HCT116 (cell line): ENCODE results near the gene GMPPA.

Source experiments
- CTCF ChIP-seq, 3 experiments: fragments of 200-600 bp in 1 of 3; sonication (generic) in 1 of 3; IDR thresholded peaks in 2 of 3; conservative IDR thresholded peaks in 1 of 3; 2 replicates each; pipeline ENCODE4 v1.5.1; 2012 to 2017; ENCODE audit warnings: low read depth in 2 of 3, low read length in 2 of 3, antibody characterized with exemption in 1 of 3, borderline replicate concordance in 1 of 3, control low read depth in 1 of 3, mild to moderate bottlenecking in 1 of 3, mixed read lengths in 1 of 3, mixed run types in 1 of 3, moderate library complexity in 1 of 3; ENCODE audit not compliant: insufficient read depth in 1 of 3
- EZH2 ChIP-seq: fragments of 200-600 bp; sonication (generic); IDR thresholded peaks from 2 replicates; pipeline ENCODE4 v1.6.1; 2017; ENCODE audit warnings: antibody characterized with exemption, mixed run types
- FOSL1 ChIP-seq: IDR thresholded peaks from 2 replicates; pipeline ENCODE4 v1.6.1; 2012; ENCODE audit warnings: low read depth
- JUND ChIP-seq: IDR thresholded peaks from 2 replicates; pipeline ENCODE4 v1.6.1; 2012
- POLR2A ChIP-seq: IDR thresholded peaks from 2 replicates; pipeline ENCODE4 v1.7.0; 2011; ENCODE audit warnings: borderline replicate concordance; ENCODE audit not compliant: insufficient read depth, insufficient read length; ENCODE audit errors: extremely low read depth
- POLR2AphosphoS5 ChIP-seq: IDR thresholded peaks from 2 replicates; pipeline ENCODE4 v1.6.1; 2011; ENCODE audit warnings: mild to moderate bottlenecking, low read depth, low read length, moderate library complexity
- RAD21 ChIP-seq: IDR thresholded peaks from 2 replicates; pipeline ENCODE4 v1.6.1; 2012; ENCODE audit warnings: low read depth, mild to moderate bottlenecking
- SIN3A ChIP-seq: IDR thresholded peaks from 2 replicates; pipeline ENCODE4 v1.6.1; 2012; ENCODE audit warnings: low read depth
- SP1 ChIP-seq: IDR thresholded peaks from 2 replicates; pipeline ENCODE4 v1.6.1; 2012; ENCODE audit warnings: low read depth
- TF ChIP-seq, protein P1 (sequence below): IDR thresholded peaks from 2 replicates; pipeline ENCODE4 v1.6.1; 2012; ENCODE audit warnings: low read depth

DNA sequence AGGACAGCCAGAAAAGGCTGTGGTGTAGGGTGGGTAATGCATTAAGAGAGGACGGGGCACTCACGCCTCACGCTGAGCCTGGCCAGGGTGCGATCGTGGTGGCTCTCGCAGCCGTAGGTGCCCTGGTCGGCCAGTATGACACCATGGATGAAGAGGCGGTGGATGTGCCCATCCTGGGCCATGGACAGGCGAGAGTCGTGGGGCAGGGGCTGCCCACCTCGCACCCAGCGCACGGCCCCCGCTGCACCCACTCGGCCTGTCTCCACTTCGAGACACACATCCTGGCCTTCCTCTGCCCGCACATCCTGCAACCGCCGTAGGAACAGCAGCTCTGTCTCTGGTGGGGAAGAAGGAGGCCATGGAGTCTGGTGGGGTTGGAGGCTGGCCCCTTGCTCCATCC lies 57.3 kb downstream of the GMPPA start:
- TF ChIP-seq SIN3A, result no peak
- TF ChIP-seq CTCF (IDR thresholded peaks at IDR 0.05 in 2 of 3, conservative IDR thresholded peaks at IDR 0.05 in 1 of 3; ENCODE audit: borderline replicate concordance in 1 of 3, insufficient read depth in 1 of 3, low read depth in 2 of 3, low read length in 2 of 3), result no peak
- TF ChIP-seq, protein P1, sequence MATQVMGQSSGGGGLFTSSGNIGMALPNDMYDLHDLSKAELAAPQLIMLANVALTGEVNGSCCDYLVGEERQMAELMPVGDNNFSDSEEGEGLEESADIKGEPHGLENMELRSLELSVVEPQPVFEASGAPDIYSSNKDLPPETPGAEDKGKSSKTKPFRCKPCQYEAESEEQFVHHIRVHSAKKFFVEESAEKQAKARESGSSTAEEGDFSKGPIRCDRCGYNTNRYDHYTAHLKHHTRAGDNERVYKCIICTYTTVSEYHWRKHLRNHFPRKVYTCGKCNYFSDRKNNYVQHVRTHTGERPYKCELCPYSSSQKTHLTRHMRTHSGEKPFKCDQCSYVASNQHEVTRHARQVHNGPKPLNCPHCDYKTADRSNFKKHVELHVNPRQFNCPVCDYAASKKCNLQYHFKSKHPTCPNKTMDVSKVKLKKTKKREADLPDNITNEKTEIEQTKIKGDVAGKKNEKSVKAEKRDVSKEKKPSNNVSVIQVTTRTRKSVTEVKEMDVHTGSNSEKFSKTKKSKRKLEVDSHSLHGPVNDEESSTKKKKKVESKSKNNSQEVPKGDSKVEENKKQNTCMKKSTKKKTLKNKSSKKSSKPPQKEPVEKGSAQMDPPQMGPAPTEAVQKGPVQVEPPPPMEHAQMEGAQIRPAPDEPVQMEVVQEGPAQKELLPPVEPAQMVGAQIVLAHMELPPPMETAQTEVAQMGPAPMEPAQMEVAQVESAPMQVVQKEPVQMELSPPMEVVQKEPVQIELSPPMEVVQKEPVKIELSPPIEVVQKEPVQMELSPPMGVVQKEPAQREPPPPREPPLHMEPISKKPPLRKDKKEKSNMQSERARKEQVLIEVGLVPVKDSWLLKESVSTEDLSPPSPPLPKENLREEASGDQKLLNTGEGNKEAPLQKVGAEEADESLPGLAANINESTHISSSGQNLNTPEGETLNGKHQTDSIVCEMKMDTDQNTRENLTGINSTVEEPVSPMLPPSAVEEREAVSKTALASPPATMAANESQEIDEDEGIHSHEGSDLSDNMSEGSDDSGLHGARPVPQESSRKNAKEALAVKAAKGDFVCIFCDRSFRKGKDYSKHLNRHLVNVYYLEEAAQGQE, result no peak
- no peak for TF ChIP-seq EZH2
- TF ChIP-seq SP1, result no peak
- TF ChIP-seq POLR2AphosphoS5, result no peak
- no peak for TF ChIP-seq POLR2A
- no peak for TF ChIP-seq JUND
- no peak for TF ChIP-seq FOSL1
- no peak for TF ChIP-seq RAD21
